ENCODE results near the gene SRM.
"Not testable (repeated sequence)": the region's sequence is repeated elsewhere in the genome, so short reads cannot be mapped to it uniquely, and the experiment has no call there.

SRM gene

DNA sequence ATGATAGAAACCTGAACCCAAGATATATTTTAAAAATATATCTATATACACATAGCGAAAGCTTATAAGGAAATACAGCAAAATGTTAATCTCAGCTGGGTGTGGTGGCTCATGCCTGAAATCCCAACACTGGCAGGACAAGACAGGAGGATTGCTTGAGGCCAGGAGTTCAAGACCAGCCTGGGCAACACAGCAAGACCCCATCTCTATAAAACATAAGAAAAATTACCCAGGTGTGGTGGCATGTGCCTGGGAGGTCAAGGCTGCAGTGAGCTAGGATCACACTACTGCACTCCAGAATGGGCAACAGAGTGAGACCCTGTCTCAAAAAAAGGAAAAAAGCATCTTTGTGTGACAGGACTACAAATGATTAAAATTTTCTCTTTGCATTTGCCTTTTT, 6.0 kb upstream of the SRM start:
- in situ Hi-C loops (cut with MboI; ENCODE audit: low sequenced_read_pairs): no loop called here

DNA sequence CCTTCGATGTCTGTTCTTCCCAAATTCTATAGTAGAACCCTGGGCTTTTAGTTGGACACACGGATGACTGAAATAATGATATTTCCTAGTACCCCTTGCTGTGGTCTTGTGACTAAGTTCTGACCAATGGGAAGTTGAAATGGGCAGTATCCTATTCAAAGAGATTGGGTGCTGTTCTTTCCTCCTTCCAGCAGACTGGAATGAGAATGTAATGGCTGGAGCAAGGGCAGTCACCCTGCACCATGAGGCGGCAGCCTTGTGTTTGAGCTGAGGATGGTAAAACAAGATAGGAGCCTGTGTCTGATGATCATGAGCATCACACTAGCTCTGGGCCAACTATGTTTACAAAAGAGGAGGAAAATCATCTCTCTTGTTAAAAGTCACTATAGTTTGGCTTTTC, 5.1 kb upstream of the SRM start:
- in situ Hi-C loops (cut with MboI; ENCODE audit: low sequenced_read_pairs): no loop called here

DNA sequence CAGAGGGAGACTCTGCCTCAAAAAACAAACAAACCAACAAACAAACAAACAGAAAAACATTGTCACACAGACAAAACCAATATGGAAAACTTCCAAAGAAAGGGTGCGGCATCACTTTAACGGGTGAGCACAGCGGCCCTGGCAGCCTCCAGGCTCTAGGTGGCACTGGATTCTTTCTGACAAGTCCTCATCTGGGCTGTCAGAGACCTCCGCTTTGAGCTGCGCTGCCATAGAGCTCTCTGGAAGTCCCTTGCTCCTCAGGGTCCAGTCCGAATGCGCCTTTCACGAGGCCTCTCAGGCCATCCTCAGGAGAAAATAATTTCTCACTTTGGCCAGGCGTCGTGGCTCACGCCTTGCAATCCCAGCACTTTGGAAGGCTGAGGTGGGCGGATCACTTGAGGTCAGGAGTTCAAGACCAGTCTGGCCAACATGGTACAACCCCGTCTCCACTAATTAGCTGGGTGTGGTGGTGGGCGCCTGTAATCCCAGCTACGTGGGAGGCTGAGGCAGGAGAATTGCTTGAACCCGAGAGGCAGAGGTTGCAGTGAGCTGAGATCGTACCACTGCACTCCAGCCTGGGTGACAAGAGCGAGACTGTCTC, 4.2 kb upstream of the SRM start:
- in situ Hi-C loops (cut with MboI; ENCODE audit: low sequenced_read_pairs): not testable (repeated sequence)

DNA sequence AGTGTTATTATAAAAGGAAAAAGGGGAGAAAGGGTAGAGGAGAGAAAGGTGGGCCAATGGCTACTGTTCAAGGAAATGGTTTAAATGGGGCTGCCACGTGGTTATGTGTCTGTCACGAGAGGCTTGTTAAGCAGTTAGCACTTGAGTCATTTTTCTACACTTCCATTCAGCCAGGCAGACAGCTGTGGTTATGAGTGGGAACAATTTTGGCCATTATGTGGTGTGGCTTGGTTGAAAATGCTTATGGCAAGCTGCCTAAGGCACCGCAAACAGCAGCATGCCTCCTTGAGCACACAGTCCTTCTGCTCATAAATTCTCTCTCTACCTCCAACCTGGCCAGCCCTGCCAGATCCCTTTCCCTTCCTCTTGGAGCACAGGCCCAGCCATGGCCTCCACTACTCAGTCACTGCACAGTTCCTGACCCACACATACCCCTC, 3.2 kb upstream of the SRM start:
- in situ Hi-C loops (cut with MboI; ENCODE audit: low sequenced_read_pairs): no loop called here

DNA sequence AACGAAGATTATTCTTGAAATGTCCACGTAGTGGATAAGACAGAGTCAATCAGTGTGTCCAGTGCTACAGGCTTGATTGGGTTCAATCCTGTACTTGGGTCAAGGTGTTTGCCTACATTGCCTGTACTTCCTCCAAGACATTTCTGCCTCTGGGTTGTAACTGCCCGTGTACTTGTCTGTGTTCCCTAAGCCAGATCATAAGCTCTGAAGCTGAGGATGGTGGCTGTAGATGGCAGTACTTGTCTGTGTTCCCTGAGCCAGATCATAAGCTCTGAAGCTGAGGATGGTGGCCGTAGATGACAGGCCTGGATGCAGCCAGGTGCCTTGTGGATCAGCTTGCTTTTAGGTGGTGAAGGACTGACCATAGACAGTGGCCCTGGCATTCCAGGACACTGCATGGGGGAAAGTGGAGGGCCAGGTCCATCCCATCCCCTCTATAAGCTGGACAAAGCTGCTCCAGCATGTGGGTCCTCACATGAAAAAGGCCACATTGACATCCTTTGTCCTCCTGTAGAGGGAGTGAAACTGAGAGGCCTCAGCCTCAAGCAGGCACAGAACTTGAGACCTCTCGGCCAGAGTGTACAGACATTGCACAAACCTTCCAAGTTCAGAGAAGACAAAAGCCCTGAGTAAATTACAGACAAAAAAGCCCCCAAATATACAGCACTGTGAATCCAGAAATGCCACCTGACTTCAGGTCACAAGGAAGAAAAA, 2.0 kb upstream of the SRM start:
- in situ Hi-C loops (cut with MboI; ENCODE audit: low sequenced_read_pairs): no loop called here

DNA sequence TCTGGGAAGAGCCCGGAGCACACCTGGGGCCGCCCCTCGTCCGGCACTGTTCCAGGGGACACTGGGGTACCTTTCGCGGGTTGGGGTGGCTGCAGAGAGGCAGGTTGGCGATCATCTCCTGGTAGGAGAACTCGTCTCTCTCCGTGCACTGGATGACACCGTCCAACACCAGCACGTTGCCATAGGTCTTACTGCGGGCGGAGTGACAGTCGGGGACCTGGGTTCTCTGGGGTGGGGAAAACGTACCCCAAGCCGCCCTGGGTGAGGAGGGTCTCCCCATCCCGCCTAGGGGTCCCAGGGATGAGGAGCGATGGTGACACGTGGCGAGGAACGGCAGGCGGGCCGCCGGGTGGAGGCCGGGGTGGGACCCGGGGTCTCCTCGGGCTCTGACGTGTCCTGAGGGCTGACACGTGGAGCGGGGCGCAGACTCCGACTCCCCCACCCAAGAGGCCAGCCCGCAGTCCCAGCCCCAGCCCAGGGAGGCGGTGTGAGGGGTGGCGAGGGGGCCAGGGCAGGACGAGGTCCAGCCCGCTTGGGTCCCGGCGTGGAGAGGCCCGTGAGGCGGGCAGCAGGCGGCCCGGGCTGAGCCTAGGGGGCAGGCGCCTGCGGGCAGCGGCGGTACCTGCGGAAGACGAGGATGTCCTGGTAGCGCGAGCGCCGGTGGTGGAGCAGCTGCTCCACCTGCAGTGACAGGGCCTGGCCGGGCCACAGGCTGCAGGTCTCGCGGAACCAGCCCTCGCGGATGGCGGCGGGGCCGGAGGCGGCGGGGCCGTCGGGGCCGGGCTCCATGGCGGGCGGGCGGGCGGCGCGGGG, 457 bp downstream of the SRM start:
- in situ Hi-C loops (cut with MboI; ENCODE audit: low sequenced_read_pairs): no loop called here

DNA sequence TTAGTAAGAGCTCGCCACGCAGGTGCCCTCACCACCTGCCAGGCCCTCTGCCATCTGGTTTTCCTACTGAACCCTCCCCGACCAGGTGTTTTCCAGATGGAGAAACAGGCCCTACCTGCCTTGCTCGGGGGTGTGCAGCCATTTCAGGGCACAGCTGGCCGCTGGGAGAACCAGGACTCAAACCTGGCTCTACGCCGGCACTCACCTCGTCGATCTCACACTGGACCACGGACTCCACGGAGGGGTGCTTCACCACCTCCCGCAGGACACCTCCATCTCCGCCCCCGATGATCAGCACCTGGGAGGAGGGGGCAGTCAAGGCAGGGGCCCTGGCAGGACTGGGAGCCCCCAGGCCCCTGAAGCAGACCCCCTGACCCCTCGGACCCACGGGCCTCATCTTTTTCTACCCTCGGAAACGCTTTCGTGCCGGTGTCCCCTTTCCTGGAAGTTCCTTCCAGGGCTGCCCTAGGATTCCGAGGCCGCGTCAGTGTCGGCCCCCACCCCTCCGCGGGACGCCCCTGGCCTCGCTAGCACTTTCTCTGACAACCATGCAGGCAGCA, 1.1 kb downstream of the SRM start:
- in situ Hi-C loops (cut with MboI; ENCODE audit: low sequenced_read_pairs): no loop called here

DNA sequence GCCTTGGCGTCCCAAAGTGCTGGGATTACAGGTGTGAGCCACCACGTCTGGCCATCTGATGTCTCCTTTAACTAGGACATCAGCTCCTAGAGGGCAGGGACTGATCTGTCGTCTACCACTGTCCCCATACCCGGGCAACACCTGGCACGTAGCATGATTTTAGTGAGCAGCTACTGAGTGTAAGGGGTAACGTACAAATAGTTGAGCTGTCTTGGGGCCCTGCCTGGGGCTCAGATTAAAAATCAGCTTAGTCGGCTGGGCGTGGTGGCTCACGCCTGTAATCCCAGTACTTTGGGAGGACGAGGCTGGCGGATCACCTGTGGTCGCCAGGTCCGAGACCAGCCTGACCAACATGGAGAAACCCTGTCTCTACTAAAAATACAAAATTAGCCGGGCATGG, 1.8 kb downstream of the SRM start:
- in situ Hi-C loops (cut with MboI; ENCODE audit: low sequenced_read_pairs): no loop called here

DNA sequence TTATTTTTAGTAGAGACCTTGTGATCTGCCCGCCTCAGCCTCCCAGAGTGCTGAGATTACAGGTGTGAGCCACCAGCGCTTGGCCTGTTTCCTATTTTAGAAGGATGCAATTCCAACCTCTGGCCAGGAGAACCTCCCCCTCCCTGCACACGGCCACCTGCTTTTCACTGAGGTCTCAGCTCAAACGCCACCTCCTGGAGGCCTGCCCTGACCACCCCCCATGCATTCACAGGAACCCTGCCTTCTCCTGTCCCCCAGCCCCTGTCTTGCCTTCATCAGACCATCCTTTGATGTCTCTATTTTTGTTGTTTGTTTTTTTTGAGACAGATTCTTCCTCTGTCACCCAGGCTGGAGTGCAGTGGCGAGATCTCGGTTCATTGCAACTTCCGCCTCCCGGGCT, 2.3 kb downstream of the SRM start:
- in situ Hi-C loops (cut with MboI; ENCODE audit: low sequenced_read_pairs): no loop called here

DNA sequence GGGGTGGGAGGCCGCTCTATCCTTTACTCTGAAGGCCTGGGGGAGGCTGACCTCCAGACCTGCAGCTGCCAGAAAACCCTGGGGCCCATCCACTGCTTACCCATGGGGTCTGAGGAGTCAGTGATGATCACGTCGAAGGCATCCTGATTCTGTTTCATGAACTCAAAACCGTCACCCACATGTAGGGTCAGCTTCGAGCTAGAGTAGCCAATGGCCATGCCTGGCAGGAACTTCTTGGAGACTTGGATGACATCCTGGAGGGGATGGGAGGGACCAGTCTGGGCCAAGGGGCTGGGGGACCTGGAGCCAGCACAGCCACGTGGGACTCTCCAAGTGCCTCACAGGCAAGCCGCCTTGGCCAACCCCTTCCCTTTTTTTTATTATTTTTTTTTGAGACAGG, 3.3 kb downstream of the SRM start:
- in situ Hi-C loops (cut with MboI; ENCODE audit: low sequenced_read_pairs): no loop called here

DNA sequence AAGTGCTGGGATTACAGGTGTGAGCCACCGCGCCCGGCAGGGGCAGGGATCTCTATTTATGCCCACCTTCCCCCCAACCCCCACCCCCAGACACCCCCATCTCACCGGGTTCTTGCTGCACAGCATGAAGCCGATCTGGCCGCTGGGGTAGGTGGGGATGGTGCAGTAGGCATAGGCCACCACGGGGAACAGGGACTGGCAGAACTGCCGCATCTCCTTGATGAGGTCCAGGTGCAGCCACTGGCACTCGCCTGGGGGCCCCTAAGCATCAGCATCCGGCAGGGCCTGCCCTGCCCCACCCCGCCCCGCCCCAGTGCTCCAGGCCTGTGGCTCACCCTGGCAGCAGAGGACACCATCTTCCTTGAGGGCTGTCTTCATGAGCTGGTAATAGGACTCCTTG, 4.1 kb downstream of the SRM start:
- in situ Hi-C loops (cut with MboI; ENCODE audit: low sequenced_read_pairs): no loop called here

DNA sequence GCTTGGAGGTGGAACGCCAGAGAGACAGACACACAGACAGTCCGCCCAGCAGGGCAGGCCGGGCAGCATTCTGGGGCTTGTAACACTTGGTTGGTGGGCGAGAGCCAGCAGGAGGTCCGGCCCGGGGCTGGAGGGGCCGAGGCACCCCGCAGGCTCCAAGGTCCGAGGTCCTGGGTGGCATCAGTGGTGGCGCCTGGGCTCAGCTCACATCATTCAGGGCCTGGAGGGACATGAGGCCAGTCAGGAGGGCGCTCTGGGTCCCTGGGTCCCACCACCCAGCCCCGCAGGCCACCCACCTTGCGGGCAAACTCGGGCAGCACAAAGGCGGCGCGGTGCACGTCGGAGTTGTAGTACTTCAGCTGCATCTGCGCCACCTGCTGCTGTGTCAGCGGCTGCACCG, 5.2 kb downstream of the SRM start:
- in situ Hi-C loops (cut with MboI; ENCODE audit: low sequenced_read_pairs): no loop called here

DNA sequence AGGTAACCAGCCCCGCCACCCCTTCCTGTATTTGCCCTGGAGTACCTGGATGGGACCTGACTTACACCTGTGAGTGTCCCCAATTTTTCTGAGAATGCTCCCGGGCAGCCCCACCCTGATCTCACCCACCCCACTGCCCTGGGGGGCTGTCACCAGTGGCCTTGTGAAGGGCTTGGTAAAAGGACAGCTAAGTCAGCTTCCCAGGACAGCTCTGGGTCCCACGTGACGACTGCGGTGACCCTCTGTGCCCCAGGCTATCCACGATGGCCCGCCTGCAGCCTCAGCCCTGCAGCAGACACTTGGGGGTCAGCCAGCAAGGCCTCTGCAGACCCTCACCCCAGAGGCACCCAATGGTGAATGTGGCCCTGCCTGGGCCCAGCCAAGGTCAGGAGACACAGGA, 5.6 kb downstream of the SRM start:
- in situ Hi-C loops (cut with MboI; ENCODE audit: low sequenced_read_pairs): no loop called here

DNA sequence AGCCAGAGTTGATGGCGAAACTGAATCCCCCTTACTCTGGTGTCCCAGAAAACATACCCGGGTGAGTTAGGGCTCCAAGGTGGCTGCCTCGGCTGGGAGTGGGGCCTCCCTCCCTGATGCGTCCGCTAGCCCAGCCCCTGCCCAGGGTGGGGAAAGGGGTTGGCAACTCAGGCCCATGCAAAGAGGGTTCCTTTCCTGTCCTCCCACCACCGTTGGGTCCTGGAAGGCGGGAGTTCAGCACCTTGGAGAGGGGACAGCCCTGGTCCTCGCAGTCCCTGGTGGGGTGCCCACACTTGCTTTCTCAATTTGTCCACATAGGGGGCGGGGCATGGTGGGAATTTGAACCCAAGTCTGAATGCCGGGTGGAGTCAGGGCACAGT, 6.1 kb downstream of the SRM start:
- in situ Hi-C loops (cut with MboI; ENCODE audit: low sequenced_read_pairs): no loop called here

DNA sequence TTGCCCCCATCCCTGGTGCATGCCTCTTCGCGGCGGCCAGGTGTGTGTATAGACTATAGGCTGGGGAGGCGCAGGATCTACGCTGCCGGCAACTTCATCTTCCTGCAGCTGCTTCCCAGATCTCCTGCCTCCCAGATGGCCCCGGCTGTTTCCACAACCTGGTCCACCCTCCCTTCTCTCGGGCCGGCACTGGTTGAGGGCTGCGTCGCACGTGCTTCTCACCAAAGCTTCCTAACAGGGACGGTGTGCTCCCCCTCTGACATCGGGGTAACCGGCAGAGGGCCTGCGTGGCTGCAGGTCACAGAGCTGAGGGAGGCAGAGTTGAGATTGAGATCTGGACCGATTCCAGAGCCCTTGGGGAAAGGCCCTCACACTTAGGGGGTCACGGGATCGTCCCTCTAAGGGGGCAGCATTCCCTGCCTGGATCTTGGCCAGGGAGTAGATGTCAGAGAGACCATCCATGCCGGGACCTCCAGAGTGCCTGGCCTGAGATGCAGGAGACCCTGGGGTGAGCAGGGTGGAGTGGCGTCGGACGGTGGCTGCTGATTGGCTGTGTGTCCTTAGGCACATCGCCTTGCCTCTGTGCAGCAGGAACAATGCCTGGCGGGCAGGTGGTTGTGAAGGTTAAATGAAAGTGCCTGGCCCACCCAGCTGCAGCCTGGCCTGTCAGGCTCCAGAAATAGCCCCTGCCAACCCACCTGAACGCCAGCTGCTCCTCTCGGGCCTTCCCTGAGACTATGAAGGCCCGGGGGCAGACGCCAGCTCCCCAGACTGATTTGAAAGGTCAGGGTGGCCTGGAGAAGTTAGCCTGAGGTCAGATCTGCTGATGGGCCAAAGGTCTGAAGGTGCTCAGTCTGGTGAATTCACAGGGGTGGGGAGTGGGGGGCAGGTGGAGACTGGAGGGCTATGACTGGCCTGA, 6.7 kb downstream of the SRM start:
- in situ Hi-C loops (cut with MboI; ENCODE audit: low sequenced_read_pairs): no loop called here

DNA sequence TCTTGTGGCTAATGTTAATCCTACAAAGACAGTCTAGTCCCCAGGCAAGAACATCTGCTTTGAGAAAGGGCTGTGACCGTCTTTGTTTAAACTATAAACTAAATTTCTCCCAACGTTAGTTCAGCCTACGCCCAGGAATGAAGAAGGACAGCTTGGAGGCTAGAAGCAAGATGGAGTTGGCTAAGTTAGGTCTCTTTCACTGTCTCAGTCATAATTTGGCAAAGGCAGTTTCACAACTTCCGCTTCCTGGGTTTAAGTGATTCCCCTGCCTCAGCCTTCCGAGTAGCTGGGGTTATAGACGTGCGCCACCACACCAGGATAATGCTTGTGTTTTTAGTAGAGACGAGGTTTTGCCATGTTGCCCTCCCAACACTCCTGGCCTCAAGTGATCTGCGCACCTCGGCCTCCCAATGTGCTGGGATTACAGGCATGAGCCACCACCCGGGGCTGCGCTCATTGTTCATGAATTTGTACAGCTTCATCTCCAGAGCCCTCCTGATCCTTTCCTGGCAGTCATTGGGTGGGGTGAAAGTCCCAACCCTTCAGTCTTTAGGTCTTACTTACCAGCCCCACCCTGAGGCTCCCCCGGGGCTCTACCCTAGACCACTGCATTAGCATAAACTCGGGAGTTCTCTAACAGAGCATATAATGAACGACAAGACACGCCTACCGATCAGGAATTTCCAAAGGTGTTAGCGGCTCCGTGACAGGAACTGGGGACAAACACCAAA, 7.9 kb downstream of the SRM start:
- in situ Hi-C loops (cut with MboI; ENCODE audit: low sequenced_read_pairs): no loop called here

DNA sequence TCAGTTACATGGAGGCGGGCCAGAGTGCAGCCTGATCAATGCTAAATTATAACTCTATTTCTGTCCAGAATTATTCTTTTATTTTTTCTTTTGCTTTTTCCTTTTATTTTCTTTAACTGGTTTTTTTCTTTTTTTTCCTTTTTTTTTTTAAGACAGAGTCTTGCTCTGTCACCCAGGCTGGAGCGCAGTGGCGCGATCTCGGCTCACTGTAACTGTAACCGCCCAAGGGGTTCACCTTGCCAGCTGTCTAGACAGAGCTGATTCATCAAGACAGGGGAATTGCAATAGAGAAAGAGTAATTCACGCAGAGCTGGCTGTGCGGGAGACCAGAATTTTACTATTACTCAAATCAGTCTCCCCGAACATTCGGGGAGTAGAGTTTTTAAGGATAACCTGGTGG, 8.7 kb downstream of the SRM start:
- in situ Hi-C loops (cut with MboI; ENCODE audit: low sequenced_read_pairs): not testable (repeated sequence)

DNA sequence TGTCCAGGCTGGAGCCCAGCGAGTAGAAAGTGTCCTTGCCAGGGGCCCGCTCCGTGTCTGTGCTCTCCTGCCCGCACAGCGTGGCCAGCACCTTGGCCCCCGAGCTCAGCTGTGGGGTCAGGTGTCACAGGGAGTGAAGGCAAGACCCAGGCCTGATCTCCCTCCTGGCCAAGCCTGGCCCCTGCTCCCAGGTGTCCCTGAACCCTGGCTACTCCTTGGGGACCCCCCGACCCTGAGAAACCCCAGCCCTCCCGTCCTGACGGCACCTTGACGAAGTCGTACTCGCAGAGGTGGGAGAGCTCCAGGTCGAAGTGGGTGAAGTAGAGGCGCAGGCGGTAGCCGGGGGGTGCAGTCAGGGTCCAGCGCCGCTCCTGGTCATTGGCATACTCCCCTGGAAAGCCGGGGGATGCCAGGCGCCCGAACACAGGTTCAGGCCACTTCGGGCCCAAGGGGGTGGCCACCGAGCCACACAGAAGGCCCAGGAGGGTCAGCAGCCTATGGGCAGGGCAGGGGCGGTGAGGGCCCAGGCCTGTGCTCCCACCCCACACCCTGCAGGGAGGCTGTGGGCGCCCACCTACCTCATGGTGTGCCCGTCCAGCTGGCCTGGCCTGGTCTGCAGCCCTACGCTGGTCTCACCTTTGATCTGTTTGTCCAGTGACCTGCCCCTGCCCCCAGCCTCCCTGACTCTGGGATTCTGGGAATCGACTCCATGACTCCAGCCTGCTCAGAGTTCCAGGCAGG, 13.0 kb downstream of the SRM start, which contains the start of gene MASP2:
MASP2 (minus strand) TSS at position 615 of the 741 bp plus-strand sequence; CDS start at position 583, 32 bp downstream.
- in situ Hi-C loops (cut with MboI; ENCODE audit: low sequenced_read_pairs): loop anchor here (25.0 kb wide), 1 partner anchor 591 kb away; no protein-coding TSS in a partner anchor

DNA sequence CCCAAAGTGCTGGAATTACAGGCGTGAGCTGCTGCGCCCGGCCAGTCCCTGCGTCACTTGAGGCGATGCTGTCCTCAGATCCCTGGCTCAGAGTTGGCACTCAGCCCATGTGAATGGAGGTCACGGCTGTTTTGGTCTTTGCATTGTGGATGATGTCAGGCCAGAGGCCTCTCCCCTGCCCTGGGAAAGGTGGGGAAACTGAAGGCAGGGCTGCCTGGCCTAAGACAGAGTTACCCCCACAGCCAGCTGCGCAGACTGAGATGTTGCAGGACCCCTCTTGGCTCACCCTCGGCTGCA, 13.6 kb downstream of the SRM start:
- in situ Hi-C loops (cut with MboI; ENCODE audit: low sequenced_read_pairs): loop anchor here (25.0 kb wide), 1 partner anchor 591 kb away; no protein-coding TSS in a partner anchor
